Keratinocyte (primary cell): ENCODE results near the gene GRIN1.

Experiments used
- EZH2 ChIP-seq: IDR thresholded peaks from one replicate; pipeline ENCODE4 v1.6.1; 2012; ENCODE audit warnings: inconsistent platforms, mild to moderate bottlenecking, low read length, moderate library complexity
- TF ChIP-seq, protein P1 (sequence below), 3 experiments: IDR thresholded peaks in 1 of 3; conservative IDR thresholded peaks in 1 of 3; optimal IDR thresholded peaks in 1 of 3; 2 replicates in 2 of 3; 3 replicates in 1 of 3; pipeline versions ENCODE3 to v1.5.1; 2011; ENCODE audit warnings: low read length in 3 of 3, mild to moderate bottlenecking in 3 of 3, moderate library complexity in 2 of 3, control low read depth in 1 of 3, inconsistent platforms in 1 of 3; ENCODE audit not compliant: insufficient read depth in 2 of 3; ENCODE audit errors: extremely low read depth in 1 of 3

DNA sequence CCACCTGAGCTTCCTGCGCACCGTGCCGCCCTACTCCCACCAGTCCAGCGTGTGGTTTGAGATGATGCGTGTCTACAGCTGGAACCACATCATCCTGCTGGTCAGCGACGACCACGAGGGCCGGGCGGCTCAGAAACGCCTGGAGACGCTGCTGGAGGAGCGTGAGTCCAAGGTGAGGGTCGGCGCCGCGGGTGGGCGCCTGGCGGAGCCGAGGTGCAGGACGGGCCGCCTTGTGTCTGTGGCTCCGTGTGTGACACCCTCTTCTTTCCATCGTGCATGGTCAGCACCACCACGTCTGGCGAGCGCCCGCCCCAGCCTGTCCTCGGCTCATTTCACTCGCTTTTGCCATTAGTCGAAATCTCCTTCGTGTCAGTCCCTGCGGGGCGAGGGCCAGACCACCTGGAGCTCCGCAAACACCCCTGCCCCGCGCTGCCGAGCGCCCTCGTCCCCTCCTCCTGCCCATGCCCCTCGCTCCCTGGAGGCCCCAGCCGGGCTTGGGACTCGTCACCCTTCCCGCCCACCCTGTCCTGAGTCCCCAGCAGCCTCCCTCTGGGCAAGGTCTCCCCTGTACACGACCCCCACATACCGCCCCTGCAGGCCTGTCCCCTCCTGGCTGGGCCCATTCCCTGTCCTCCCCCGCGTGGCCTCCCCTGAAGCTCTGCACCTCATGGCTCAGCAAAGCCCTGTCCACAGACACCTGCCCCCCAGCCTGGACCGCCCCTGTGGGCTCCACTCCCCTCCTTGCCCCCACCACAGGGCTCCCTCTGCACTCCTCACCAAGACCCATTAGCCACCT lies 7.0 kb downstream of the GRIN1 start:
- TF ChIP-seq, protein P1, sequence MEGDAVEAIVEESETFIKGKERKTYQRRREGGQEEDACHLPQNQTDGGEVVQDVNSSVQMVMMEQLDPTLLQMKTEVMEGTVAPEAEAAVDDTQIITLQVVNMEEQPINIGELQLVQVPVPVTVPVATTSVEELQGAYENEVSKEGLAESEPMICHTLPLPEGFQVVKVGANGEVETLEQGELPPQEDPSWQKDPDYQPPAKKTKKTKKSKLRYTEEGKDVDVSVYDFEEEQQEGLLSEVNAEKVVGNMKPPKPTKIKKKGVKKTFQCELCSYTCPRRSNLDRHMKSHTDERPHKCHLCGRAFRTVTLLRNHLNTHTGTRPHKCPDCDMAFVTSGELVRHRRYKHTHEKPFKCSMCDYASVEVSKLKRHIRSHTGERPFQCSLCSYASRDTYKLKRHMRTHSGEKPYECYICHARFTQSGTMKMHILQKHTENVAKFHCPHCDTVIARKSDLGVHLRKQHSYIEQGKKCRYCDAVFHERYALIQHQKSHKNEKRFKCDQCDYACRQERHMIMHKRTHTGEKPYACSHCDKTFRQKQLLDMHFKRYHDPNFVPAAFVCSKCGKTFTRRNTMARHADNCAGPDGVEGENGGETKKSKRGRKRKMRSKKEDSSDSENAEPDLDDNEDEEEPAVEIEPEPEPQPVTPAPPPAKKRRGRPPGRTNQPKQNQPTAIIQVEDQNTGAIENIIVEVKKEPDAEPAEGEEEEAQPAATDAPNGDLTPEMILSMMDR (optimal IDR thresholded peaks at IDR 0.05 in 1 of 3, IDR thresholded peaks at IDR 0.05 in 1 of 3, conservative IDR thresholded peaks at IDR 0.05 in 1 of 3; ENCODE audit: extremely low read depth in 1 of 3, insufficient read depth in 2 of 3, low read length in 3 of 3) = no peak
- no peak for TF ChIP-seq EZH2
